ENCODE measurements around the gene MYL2. TPM values are rescaled to one million over a fixed set of nuclear protein-coding genes. Genes with fewer than 3 reads are reported as not detected.

Gene MYL2
- polyA plus RNA-seq, 3 donors = 1.5 to 6.4 TPM; not detected in 1

GRCh38 chr12:110930348-110931314 is 10.3 kb upstream of the MYL2 start:
- no peak for DNase-seq (ENCODE audit: low read depth in 3 of 3, low spot score in 2 of 3)

GRCh38 chr12:110929818-110930217 is 9.4 kb upstream of the MYL2 start:
- DNase-seq (ENCODE audit: low read depth in 3 of 3, low spot score in 2 of 3) = no peak

- no peak for DNase-seq (ENCODE audit: low read depth in 3 of 3, low spot score in 2 of 3)
Measured at GRCh38 chr12:110928700-110929099, 8.3 kb upstream of the MYL2 start.

GRCh38 chr12:110927546-110927945 is 7.2 kb upstream of the MYL2 start:
- DNase-seq (ENCODE audit: low read depth in 3 of 3, low spot score in 2 of 3) = no peak

GRCh38 chr12:110923692-110924334 is 3.4 kb upstream of the MYL2 start:
- DNase-seq (ENCODE audit: low read depth in 3 of 3, low spot score in 2 of 3) = no peak

GRCh38 chr12:110923192-110923591 is 2.8 kb upstream of the MYL2 start:
- no peak for DNase-seq (ENCODE audit: low read depth in 3 of 3, low spot score in 2 of 3)

GRCh38 chr12:110922652-110923051 is 2.3 kb upstream of the MYL2 start:
- no peak for DNase-seq (ENCODE audit: low read depth in 3 of 3, low spot score in 2 of 3)

GRCh38 chr12:110921262-110921661 is 883 bp upstream of the MYL2 start:
- DNase-seq (ENCODE audit: low read depth in 3 of 3, low spot score in 2 of 3) = no peak

- DNase-seq (ENCODE audit: low read depth in 3 of 3, low spot score in 2 of 3) = no peak
Measured at GRCh38 chr12:110919720-110920119, 659 bp downstream of the MYL2 start.

- DNase-seq (ENCODE audit: low read depth in 3 of 3, low spot score in 2 of 3) = no peak
Measured at GRCh38 chr12:110917961-110918360, 2.4 kb downstream of the MYL2 start.

- DNase-seq (ENCODE audit: low read depth in 3 of 3, low spot score in 2 of 3) = no peak
Measured at GRCh38 chr12:110917467-110917866, 2.9 kb downstream of the MYL2 start.

- no peak for DNase-seq (ENCODE audit: low read depth in 3 of 3, low spot score in 2 of 3)
Measured at GRCh38 chr12:110916295-110916875, 4.0 kb downstream of the MYL2 start.

GRCh38 chr12:110913119-110914056 is 7.0 kb downstream of the MYL2 start:
- no peak for DNase-seq (ENCODE audit: low read depth in 3 of 3, low spot score in 2 of 3)

GRCh38 chr12:110912263-110912662 is 8.1 kb downstream of the MYL2 start:
- DNase-seq (ENCODE audit: low read depth in 3 of 3, low spot score in 2 of 3) = no peak

- DNase-seq (ENCODE audit: low read depth in 3 of 3, low spot score in 2 of 3) = no peak
Measured at GRCh38 chr12:110908377-110909152, 11.8 kb downstream of the MYL2 start.

- no peak for DNase-seq (ENCODE audit: low read depth in 3 of 3, low spot score in 2 of 3)
Measured at GRCh38 chr12:110907583-110907982, 12.8 kb downstream of the MYL2 start.

GRCh38 chr12:110906985-110907384 is 13.4 kb downstream of the MYL2 start:
- DNase-seq (ENCODE audit: low read depth in 3 of 3, low spot score in 2 of 3) = no peak

- no peak for DNase-seq (ENCODE audit: low read depth in 3 of 3, low spot score in 2 of 3)
Measured at GRCh38 chr12:110906516-110906915, 13.9 kb downstream of the MYL2 start.

GRCh38 chr12:110906083-110906482 is 14.3 kb downstream of the MYL2 start:
- DNase-seq (ENCODE audit: low read depth in 3 of 3, low spot score in 2 of 3) = no peak

GRCh38 chr12:110903511-110903910 is 16.9 kb downstream of the MYL2 start:
- DNase-seq (ENCODE audit: low read depth in 3 of 3, low spot score in 2 of 3) = no peak
